Neural cell (in vitro differentiated cells): Measurements from ENCODE around the gene TCFL5.

Experiments used
- POLR2AphosphoS5 ChIP-seq: IDR thresholded peaks from 2 replicates; pipeline ENCODE4 v1.6.1; 2012
- SMC3 ChIP-seq: fragments of 450-650 bp; conservative IDR thresholded peaks from 2 replicates; pipeline ENCODE4 v1.6.1; 2014; ENCODE audit warnings: antibody characterized with exemption, mild to moderate bottlenecking, moderate library complexity; ENCODE audit not compliant: poor library complexity
- TF ChIP-seq, protein P1 (sequence below): fragments of 450-650 bp; IDR thresholded peaks from 2 replicates; pipeline ENCODE4 v1.5.1; 2014; ENCODE audit warnings: antibody characterized with exemption, mild to moderate bottlenecking, moderate library complexity; ENCODE audit not compliant: poor library complexity, severe bottlenecking

DNA sequence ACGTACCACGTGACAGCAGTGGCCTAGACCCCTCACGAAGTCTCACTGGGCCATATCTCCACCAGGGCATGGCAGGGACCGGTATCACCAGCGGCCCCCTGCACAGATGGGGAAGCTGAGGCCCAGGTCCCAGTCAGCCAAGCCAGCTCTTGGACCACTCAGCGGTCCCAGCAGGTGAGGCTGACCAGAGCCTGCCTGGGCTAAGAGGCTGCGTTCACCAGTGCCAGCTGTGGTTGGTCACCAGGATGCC is 67.9 kb downstream of the TCFL5 start:
- TF ChIP-seq POLR2AphosphoS5: no peak
- TF ChIP-seq, protein P1, sequence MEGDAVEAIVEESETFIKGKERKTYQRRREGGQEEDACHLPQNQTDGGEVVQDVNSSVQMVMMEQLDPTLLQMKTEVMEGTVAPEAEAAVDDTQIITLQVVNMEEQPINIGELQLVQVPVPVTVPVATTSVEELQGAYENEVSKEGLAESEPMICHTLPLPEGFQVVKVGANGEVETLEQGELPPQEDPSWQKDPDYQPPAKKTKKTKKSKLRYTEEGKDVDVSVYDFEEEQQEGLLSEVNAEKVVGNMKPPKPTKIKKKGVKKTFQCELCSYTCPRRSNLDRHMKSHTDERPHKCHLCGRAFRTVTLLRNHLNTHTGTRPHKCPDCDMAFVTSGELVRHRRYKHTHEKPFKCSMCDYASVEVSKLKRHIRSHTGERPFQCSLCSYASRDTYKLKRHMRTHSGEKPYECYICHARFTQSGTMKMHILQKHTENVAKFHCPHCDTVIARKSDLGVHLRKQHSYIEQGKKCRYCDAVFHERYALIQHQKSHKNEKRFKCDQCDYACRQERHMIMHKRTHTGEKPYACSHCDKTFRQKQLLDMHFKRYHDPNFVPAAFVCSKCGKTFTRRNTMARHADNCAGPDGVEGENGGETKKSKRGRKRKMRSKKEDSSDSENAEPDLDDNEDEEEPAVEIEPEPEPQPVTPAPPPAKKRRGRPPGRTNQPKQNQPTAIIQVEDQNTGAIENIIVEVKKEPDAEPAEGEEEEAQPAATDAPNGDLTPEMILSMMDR: no peak
- TF ChIP-seq SMC3: no peak
